ENCODE data around the gene BCL11A. TPM values are rescaled to one million over a fixed set of nuclear protein-coding genes. Genes with fewer than 3 reads are reported as not detected.

BCL11A gene
- polyA plus RNA-seq, 1 donor from 2014 or later: 44.0 TPM

DNA sequence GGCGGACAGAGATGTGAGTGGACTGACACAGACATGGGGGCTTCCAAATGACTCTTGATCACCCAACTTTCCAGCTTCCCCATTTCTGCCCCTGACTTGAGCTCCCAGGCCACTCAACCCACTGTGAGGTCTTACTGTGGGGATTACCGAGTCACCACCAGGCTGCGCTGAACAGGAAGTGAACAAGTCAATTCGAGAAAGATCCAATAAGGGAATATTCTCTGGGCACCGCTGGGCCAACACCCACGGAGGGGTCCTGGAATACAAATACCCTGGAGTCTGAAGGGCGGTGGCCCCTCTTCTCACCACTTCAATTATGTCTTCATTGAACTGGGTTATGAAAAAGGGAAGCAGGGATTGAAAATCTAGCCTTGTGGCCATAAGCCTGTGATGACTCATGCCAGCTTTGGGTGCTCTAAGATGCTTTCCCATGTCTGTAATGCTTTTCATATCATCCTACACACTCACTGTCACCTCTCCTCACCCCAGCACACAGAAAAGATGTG lies 37.7 kb downstream of the BCL11A start:
- no peaks in the 10 kb centered on the region for H3K9me3 ChIP-seq (ENCODE audit: low read length)
- no peak overlapping the region for H3K4me3 ChIP-seq (ENCODE audit: low read length)
- no peak for TF ChIP-seq POLR2AphosphoS5 (IDR thresholded peaks at IDR 0.05)
- no peak for TF ChIP-seq MXI1 (conservative IDR thresholded peaks at IDR 0.05; ENCODE audit: poor library complexity, severe bottlenecking)
- TF ChIP-seq EZH2 (IDR thresholded peaks at IDR 0.05; ENCODE audit: borderline replicate concordance, insufficient read depth, low read length, poor library complexity, severe bottlenecking): no peak
- TF ChIP-seq EP300 (conservative IDR thresholded peaks at IDR 0.05; ENCODE audit: poor library complexity, severe bottlenecking): no peak
- TF ChIP-seq, protein P1, sequence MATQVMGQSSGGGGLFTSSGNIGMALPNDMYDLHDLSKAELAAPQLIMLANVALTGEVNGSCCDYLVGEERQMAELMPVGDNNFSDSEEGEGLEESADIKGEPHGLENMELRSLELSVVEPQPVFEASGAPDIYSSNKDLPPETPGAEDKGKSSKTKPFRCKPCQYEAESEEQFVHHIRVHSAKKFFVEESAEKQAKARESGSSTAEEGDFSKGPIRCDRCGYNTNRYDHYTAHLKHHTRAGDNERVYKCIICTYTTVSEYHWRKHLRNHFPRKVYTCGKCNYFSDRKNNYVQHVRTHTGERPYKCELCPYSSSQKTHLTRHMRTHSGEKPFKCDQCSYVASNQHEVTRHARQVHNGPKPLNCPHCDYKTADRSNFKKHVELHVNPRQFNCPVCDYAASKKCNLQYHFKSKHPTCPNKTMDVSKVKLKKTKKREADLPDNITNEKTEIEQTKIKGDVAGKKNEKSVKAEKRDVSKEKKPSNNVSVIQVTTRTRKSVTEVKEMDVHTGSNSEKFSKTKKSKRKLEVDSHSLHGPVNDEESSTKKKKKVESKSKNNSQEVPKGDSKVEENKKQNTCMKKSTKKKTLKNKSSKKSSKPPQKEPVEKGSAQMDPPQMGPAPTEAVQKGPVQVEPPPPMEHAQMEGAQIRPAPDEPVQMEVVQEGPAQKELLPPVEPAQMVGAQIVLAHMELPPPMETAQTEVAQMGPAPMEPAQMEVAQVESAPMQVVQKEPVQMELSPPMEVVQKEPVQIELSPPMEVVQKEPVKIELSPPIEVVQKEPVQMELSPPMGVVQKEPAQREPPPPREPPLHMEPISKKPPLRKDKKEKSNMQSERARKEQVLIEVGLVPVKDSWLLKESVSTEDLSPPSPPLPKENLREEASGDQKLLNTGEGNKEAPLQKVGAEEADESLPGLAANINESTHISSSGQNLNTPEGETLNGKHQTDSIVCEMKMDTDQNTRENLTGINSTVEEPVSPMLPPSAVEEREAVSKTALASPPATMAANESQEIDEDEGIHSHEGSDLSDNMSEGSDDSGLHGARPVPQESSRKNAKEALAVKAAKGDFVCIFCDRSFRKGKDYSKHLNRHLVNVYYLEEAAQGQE (IDR thresholded peaks at IDR 0.05; ENCODE audit: borderline replicate concordance): no peak
- no peak for TF ChIP-seq RAD21 (conservative IDR thresholded peaks at IDR 0.05)
- TF ChIP-seq SMC3 (conservative IDR thresholded peaks at IDR 0.05; ENCODE audit: poor library complexity): no peak
- TF ChIP-seq, protein P2, sequence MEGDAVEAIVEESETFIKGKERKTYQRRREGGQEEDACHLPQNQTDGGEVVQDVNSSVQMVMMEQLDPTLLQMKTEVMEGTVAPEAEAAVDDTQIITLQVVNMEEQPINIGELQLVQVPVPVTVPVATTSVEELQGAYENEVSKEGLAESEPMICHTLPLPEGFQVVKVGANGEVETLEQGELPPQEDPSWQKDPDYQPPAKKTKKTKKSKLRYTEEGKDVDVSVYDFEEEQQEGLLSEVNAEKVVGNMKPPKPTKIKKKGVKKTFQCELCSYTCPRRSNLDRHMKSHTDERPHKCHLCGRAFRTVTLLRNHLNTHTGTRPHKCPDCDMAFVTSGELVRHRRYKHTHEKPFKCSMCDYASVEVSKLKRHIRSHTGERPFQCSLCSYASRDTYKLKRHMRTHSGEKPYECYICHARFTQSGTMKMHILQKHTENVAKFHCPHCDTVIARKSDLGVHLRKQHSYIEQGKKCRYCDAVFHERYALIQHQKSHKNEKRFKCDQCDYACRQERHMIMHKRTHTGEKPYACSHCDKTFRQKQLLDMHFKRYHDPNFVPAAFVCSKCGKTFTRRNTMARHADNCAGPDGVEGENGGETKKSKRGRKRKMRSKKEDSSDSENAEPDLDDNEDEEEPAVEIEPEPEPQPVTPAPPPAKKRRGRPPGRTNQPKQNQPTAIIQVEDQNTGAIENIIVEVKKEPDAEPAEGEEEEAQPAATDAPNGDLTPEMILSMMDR (IDR thresholded peaks at IDR 0.05; ENCODE audit: poor library complexity, severe bottlenecking): no peak
- no peak for TF ChIP-seq TAF1 (IDR thresholded peaks at IDR 0.05; ENCODE audit: low read depth)
- no peak overlapping the region for H3K4me2 ChIP-seq (ENCODE audit: low read length)
- peaks cover 10% of the 10 kb centered on the region for H4K20me1 ChIP-seq (ENCODE audit: insufficient read depth)
- no peak overlapping the region for H2AFZ ChIP-seq (ENCODE audit: low read depth, low read length)
- H3K79me2 ChIP-seq (replicated peaks; ENCODE audit: insufficient read depth, low read length): peaks cover 96% of the 10 kb centered on the region
- H3K9ac ChIP-seq (ENCODE audit: low read length): no peak overlapping the region
- H3F3A ChIP-seq (ENCODE audit: insufficient read depth, low read length, poor library complexity, severe bottlenecking): no peaks in the 10 kb centered on the region
- no peaks in the 10 kb centered on the region for H3K36me3 ChIP-seq (ENCODE audit: insufficient read depth, low read length)
- H3K27ac ChIP-seq (ENCODE audit: low read length): no peak overlapping the region
- H3K27me3 ChIP-seq (ENCODE audit: insufficient read depth, low read depth, low read length): no peaks in the 10 kb centered on the region
- H3K9me2 ChIP-seq (ENCODE audit: insufficient read depth, low read length): no peaks in the 10 kb centered on the region

DNA sequence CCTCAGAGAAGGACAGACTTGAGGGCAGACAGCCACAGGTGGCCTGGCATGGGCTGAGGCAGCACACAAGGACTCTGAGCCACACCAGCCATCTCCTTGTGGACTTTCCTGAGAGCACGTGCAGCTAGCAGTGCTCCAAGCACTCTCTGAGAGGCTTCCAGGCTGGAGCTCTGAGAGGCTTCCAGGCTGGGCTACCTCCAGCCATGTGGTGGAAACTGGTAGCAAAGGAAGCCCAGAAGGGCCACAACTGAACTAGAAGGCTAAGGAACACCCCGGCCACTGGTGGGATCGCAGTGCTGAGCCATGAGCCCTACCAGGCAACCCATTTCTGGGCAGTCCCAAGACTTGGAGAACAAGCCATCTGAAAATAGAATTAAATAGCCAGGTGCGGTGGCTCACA lies 39.5 kb downstream of the BCL11A start:
- H3K9me2 ChIP-seq (ENCODE audit: insufficient read depth, low read length): no peaks in the 10 kb centered on the region
- H3K9me3 ChIP-seq (ENCODE audit: low read length): no peaks in the 10 kb centered on the region
- H3K27me3 ChIP-seq (ENCODE audit: insufficient read depth, low read depth, low read length): no peaks in the 10 kb centered on the region
- H2AFZ ChIP-seq (ENCODE audit: low read depth, low read length): no peak overlapping the region
- H3K36me3 ChIP-seq (ENCODE audit: insufficient read depth, low read length): no peaks in the 10 kb centered on the region
- peaks cover 95% of the 10 kb centered on the region for H3K79me2 ChIP-seq (replicated peaks; ENCODE audit: insufficient read depth, low read length)
- H3K4me2 ChIP-seq (ENCODE audit: low read length): no peak overlapping the region
- H4K20me1 ChIP-seq (ENCODE audit: insufficient read depth): peaks cover 10% of the 10 kb centered on the region
- H3F3A ChIP-seq (ENCODE audit: insufficient read depth, low read length, poor library complexity, severe bottlenecking): no peaks in the 10 kb centered on the region
- H3K9ac ChIP-seq (ENCODE audit: low read length): no peak overlapping the region
- TF ChIP-seq EZH2 (IDR thresholded peaks at IDR 0.05; ENCODE audit: borderline replicate concordance, insufficient read depth, low read length, poor library complexity, severe bottlenecking): no peak
- TF ChIP-seq EP300 (conservative IDR thresholded peaks at IDR 0.05; ENCODE audit: poor library complexity, severe bottlenecking): no peak
- TF ChIP-seq, protein P1 (IDR thresholded peaks at IDR 0.05; ENCODE audit: borderline replicate concordance): no peak
- no peak for TF ChIP-seq POLR2AphosphoS5 (IDR thresholded peaks at IDR 0.05)
- TF ChIP-seq RAD21 (conservative IDR thresholded peaks at IDR 0.05): no peak
- TF ChIP-seq TAF1 (IDR thresholded peaks at IDR 0.05; ENCODE audit: low read depth): no peak
- no peak for TF ChIP-seq SMC3 (conservative IDR thresholded peaks at IDR 0.05; ENCODE audit: poor library complexity)
- TF ChIP-seq, protein P2 (IDR thresholded peaks at IDR 0.05; ENCODE audit: poor library complexity, severe bottlenecking): no peak
- TF ChIP-seq MXI1 (conservative IDR thresholded peaks at IDR 0.05; ENCODE audit: poor library complexity, severe bottlenecking): no peak
- no peak overlapping the region for H3K4me3 ChIP-seq (ENCODE audit: low read length)
- no peak overlapping the region for H3K27ac ChIP-seq (ENCODE audit: low read length)
